HL-60 (cell line): ENCODE results near the gene STX19.

Experiments used
- POLR2AphosphoS5 ChIP-seq: IDR thresholded peaks from 2 replicates; pipeline ENCODE4 v1.6.1; 2012; ENCODE audit warnings: low read depth
- TF ChIP-seq, protein P1 (sequence below): IDR thresholded peaks from one replicate; pipeline ENCODE4 v1.5.1; 2011; ENCODE audit warnings: low read length, control low read depth, inconsistent platforms; ENCODE audit not compliant: insufficient read depth
- TF ChIP-seq, protein P2 (sequence below): IDR thresholded peaks from 2 replicates; pipeline ENCODE4 v1.6.1; 2012; ENCODE audit warnings: low read depth; ENCODE audit not compliant: insufficient replicate concordance

DNA sequence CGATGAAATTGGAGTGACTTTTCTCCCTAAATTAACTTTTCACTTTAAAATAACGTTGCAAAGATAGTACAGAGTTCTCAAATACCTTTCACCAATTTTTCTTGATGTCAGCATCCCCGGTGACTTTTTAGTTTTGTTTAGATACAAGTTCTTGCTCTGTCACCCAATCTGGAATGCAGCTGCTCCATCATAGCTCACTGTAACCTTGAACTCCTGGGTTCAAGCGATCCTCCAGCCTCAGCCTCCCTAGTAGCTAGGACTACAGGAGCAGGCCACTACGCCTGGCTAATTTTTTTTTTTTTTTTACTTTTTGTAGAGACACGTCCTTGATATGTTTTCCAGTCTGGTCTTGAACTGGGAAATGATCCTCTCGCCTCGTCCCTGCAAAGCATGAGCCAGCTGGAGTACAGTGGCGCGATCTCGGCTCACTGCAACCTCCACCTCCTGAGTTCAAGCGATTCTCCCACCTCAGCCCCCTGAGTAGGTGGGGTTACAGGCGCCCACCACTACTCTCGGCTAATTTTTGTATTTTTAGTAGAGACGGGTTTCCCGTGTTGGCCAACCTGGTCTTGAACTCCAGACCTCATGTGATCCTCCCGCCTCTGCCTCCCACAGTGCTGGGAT, 35.2 kb upstream of the STX19 start:
- TF ChIP-seq, protein P1, sequence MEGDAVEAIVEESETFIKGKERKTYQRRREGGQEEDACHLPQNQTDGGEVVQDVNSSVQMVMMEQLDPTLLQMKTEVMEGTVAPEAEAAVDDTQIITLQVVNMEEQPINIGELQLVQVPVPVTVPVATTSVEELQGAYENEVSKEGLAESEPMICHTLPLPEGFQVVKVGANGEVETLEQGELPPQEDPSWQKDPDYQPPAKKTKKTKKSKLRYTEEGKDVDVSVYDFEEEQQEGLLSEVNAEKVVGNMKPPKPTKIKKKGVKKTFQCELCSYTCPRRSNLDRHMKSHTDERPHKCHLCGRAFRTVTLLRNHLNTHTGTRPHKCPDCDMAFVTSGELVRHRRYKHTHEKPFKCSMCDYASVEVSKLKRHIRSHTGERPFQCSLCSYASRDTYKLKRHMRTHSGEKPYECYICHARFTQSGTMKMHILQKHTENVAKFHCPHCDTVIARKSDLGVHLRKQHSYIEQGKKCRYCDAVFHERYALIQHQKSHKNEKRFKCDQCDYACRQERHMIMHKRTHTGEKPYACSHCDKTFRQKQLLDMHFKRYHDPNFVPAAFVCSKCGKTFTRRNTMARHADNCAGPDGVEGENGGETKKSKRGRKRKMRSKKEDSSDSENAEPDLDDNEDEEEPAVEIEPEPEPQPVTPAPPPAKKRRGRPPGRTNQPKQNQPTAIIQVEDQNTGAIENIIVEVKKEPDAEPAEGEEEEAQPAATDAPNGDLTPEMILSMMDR: no peak
- no peak for TF ChIP-seq POLR2AphosphoS5
- TF ChIP-seq, protein P2, sequence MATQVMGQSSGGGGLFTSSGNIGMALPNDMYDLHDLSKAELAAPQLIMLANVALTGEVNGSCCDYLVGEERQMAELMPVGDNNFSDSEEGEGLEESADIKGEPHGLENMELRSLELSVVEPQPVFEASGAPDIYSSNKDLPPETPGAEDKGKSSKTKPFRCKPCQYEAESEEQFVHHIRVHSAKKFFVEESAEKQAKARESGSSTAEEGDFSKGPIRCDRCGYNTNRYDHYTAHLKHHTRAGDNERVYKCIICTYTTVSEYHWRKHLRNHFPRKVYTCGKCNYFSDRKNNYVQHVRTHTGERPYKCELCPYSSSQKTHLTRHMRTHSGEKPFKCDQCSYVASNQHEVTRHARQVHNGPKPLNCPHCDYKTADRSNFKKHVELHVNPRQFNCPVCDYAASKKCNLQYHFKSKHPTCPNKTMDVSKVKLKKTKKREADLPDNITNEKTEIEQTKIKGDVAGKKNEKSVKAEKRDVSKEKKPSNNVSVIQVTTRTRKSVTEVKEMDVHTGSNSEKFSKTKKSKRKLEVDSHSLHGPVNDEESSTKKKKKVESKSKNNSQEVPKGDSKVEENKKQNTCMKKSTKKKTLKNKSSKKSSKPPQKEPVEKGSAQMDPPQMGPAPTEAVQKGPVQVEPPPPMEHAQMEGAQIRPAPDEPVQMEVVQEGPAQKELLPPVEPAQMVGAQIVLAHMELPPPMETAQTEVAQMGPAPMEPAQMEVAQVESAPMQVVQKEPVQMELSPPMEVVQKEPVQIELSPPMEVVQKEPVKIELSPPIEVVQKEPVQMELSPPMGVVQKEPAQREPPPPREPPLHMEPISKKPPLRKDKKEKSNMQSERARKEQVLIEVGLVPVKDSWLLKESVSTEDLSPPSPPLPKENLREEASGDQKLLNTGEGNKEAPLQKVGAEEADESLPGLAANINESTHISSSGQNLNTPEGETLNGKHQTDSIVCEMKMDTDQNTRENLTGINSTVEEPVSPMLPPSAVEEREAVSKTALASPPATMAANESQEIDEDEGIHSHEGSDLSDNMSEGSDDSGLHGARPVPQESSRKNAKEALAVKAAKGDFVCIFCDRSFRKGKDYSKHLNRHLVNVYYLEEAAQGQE: no peak
